GM18909 (cell line): ENCODE data around the gene SOX8.

Experiments used
- ATAC-seq: cut with Tn5 transposase; IDR thresholded peaks from one replicate; pipeline ENCODE4 v1.9.1; 2021; ENCODE audit warnings: mild to moderate bottlenecking; ENCODE audit not compliant: unreplicated experiment, poor library complexity

Gene SOX8

GRCh38 chr16:971981-972315 lies 9.6 kb upstream of the SOX8 start:
- no peak for ATAC-seq

- no peak for ATAC-seq
Measured at GRCh38 chr16:972316-973002, 9.1 kb upstream of the SOX8 start.

- ATAC-seq, result no peak
Measured at GRCh38 chr16:973366-973765, 8.2 kb upstream of the SOX8 start.

- ATAC-seq, result no peak
Measured at GRCh38 chr16:974001-974601, 7.5 kb upstream of the SOX8 start.

GRCh38 chr16:974611-975261 lies 6.8 kb upstream of the SOX8 start:
- ATAC-seq, result no peak

GRCh38 chr16:975291-975690 lies 6.3 kb upstream of the SOX8 start:
- ATAC-seq, result no peak

GRCh38 chr16:976389-976931 lies 5.1 kb upstream of the SOX8 start:
- no peak for ATAC-seq

GRCh38 chr16:977081-977701 lies 4.4 kb upstream of the SOX8 start:
- no peak for ATAC-seq

- no peak for ATAC-seq
Measured at GRCh38 chr16:977896-978295, 3.7 kb upstream of the SOX8 start.

GRCh38 chr16:978403-978802 lies 3.2 kb upstream of the SOX8 start:
- ATAC-seq, result no peak

GRCh38 chr16:979147-979546 lies 2.4 kb upstream of the SOX8 start:
- no peak for ATAC-seq

- ATAC-seq, result no peak
Measured at GRCh38 chr16:979859-980594, 1.5 kb upstream of the SOX8 start.

GRCh38 chr16:980595-980854 lies 1.0 kb upstream of the SOX8 start:
- ATAC-seq, result no peak

GRCh38 chr16:982145-983043 lies 824 bp downstream of the SOX8 start:
- no peak for ATAC-seq

GRCh38 chr16:983044-984030 lies 1.8 kb downstream of the SOX8 start:
- no peak for ATAC-seq

GRCh38 chr16:984121-984694 lies 2.6 kb downstream of the SOX8 start:
- no peak for ATAC-seq

- ATAC-seq, result no peak
Measured at GRCh38 chr16:984736-985636, 3.4 kb downstream of the SOX8 start.
